Measurements from ENCODE around the gene AP3M1.
A peak's percentile ranks its signal among the peaks of the same experiment; 100 is the strongest.
"Not testable (repeated sequence)": the region's sequence is repeated elsewhere in the genome, so short reads cannot be mapped to it uniquely, and the experiment has no call there.

The AP3M1 gene

GRCh38 chr10:74150204-74150989 is at the start of gene AP3M1:
TSS of gene AP3M1 (minus strand) at chr10:74150828. CDS start at chr10:74138379, 12,449 bp downstream.
- DNase-seq, result no peak

- no peak for DNase-seq
Observed at GRCh38 chr10:74199315-74199714, 48.7 kb upstream of the AP3M1 start.

- peak; percentile 59 for DNase-seq
Observed at GRCh38 chr10:74194999-74195398, 44.4 kb upstream of the AP3M1 start.

GRCh38 chr10:74194545-74194944 is 43.9 kb upstream of the AP3M1 start:
- peak; percentile 47 for DNase-seq

- peak; percentile 57 for DNase-seq
Observed at GRCh38 chr10:74190494-74190893, 39.9 kb upstream of the AP3M1 start.

GRCh38 chr10:74189999-74190421 is 39.4 kb upstream of the AP3M1 start:
- DNase-seq, result peak; percentile 97

- not testable (repeated sequence) for DNase-seq
Observed at GRCh38 chr10:74188617-74189016, 38.0 kb upstream of the AP3M1 start.

- no peak for DNase-seq
Observed at GRCh38 chr10:74187237-74187636, 36.6 kb upstream of the AP3M1 start.

- peak; percentile 35 for DNase-seq
Observed at GRCh38 chr10:74186678-74187077, 36.0 kb upstream of the AP3M1 start.

- DNase-seq, result peak; percentile 39
Observed at GRCh38 chr10:74179111-74179710, 28.6 kb upstream of the AP3M1 start.

- DNase-seq, result no peak
Observed at GRCh38 chr10:74178042-74178791, 27.6 kb upstream of the AP3M1 start.

GRCh38 chr10:74177140-74177677 is 26.6 kb upstream of the AP3M1 start:
- DNase-seq, result peak; percentile 12

- peak; percentile 95 for DNase-seq
Observed at GRCh38 chr10:74176380-74177139, 25.9 kb upstream of the AP3M1 start.

- DNase-seq, result no peak
Observed at GRCh38 chr10:74175510-74176379, 25.1 kb upstream of the AP3M1 start.

GRCh38 chr10:74174521-74174920 is 23.9 kb upstream of the AP3M1 start:
- no peak for DNase-seq

GRCh38 chr10:74171625-74172024 is 21.0 kb upstream of the AP3M1 start:
- no peak for DNase-seq

- no peak for DNase-seq
Observed at GRCh38 chr10:74167443-74167842, 16.8 kb upstream of the AP3M1 start.

- DNase-seq, result peak; percentile 44
Observed at GRCh38 chr10:74165530-74165901, 14.9 kb upstream of the AP3M1 start.

- DNase-seq, result peak; percentile 65
Observed at GRCh38 chr10:74164716-74165529, 14.3 kb upstream of the AP3M1 start.

- DNase-seq, result no peak
Observed at GRCh38 chr10:74163319-74164068, 12.9 kb upstream of the AP3M1 start.

Measured in fibroblast of skin of right quadriceps (primary cell).